Esophagus muscularis mucosa (tissue), 4 donors: ENCODE measurements around the gene MR1.

Experiments used
- CTCF ChIP-seq, 3 experiments: fragments of 200-600 bp in 2 of 3; fragments of 450-650 bp in 1 of 3; sonication (generic) in 2 of 3; IDR thresholded peaks; one replicate each; pipeline ENCODE4 v1.5.1; 2017 to 2019; ENCODE audit warnings: antibody characterized with exemption in 3 of 3, mild to moderate bottlenecking in 2 of 3, moderate library complexity in 1 of 3
- EP300 ChIP-seq: sonication (generic); formaldehyde crosslinking; IDR thresholded peaks from one replicate; pipeline ENCODE4 v1.6.1; 2017; ENCODE audit warnings: antibody characterized with exemption
- POLR2A ChIP-seq: fragments of 450-650 bp; IDR thresholded peaks from one replicate; pipeline ENCODE4 v1.6.1; 2017; ENCODE audit warnings: antibody characterized with exemption, moderate library complexity, mild to moderate bottlenecking, low read depth
- POLR2AphosphoS5 ChIP-seq, 2 donors: sonication (generic); formaldehyde crosslinking; IDR thresholded peaks; one replicate each; pipeline ENCODE4 v1.6.1; 2017; ENCODE audit warnings: antibody characterized with exemption in 2 of 2

- no peak for TF ChIP-seq CTCF (IDR thresholded peaks at IDR 0.05)
- TF ChIP-seq POLR2A: no peak
- no peak for TF ChIP-seq EP300
- no peak for TF ChIP-seq POLR2AphosphoS5 (IDR thresholded peaks at IDR 0.05)
Observed at GRCh38 chr1:181021159-181021558, 12.6 kb upstream of the MR1 start.
